ENCODE results near the gene SCGN. TPM values are rescaled to one million over a fixed set of nuclear protein-coding genes. Genes with fewer than 3 reads are reported as not detected.

Gene SCGN
- polyA plus RNA-seq, 3 donors: not detected

DNA sequence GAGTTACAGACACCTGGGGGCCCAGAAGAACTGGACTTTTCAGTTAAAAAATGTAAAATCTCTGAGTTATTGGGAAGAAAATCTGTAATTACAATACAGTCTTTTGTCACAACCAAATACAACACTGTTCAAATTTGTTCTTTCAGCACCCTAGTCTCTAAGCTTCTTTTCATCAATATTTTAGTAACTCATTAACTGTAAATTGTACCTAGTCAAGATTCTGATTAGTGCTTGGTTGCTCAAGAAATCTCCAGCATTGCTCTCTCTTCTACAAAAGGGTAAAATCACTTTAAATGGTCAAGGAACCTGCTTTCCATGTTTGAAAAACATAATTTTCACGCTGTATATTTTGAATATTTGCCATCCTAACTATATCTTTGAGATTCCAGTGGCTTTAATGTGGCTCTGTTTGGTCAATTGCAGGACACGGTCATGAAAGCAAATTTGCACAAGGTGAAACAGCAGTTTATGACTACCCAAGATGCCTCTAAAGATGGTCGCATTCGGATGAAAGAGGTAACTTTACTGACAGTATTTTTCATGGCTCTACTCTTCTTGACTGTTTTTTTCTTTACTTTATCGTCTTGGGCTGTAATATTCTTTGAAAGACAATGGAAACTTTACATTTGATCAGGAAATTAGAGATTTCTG is 9.2 kb downstream of the SCGN start:
- Histone ChIP-seq H3K4me3 (replicated peaks in 1 of 3; ENCODE audit: low read depth in 2 of 3, low read length in 3 of 3) (no peak overlapping the region), H3K9ac (ENCODE audit: insufficient read depth, low read length, poor library complexity, severe bottlenecking) (no peak overlapping the region), H3K4me1 (ENCODE audit: control insufficient read depth in 1 of 2, insufficient read depth in 2 of 2, low read length in 2 of 2) (no peaks in the 10 kb centered on the region), H3K36me3 (replicated peaks in 1 of 2; ENCODE audit: control insufficient read depth in 1 of 2, insufficient read depth in 2 of 2, low read length in 2 of 2) (no peaks in the 10 kb centered on the region), H3K4me2 (replicated peaks; ENCODE audit: extremely low read depth, low read length, poor library complexity, severe bottlenecking) (no peak overlapping the region), H3K27ac (ENCODE audit: low read depth in 1 of 2, low read length in 2 of 2) (no peak overlapping the region), H3K27me3 (ENCODE audit: control insufficient read depth in 2 of 2, insufficient read depth in 2 of 2, low read length in 2 of 2) (peaks cover 2 to 10% of the 10 kb centered on the region in 2 donors), H3K9me3 (replicated peaks in 1 of 2; ENCODE audit: control insufficient read depth in 1 of 2, insufficient read depth in 1 of 2, low read length in 2 of 2) (no peaks in the 10 kb centered on the region), H4K20me1 (ENCODE audit: insufficient read depth, low read length) (no peaks in the 10 kb centered on the region), H2AFZ (ENCODE audit: insufficient read depth, low read depth, low read length, poor library complexity, severe bottlenecking) (no peak overlapping the region), H3K79me2 (ENCODE audit: insufficient read depth, low read length) (no peaks in the 10 kb centered on the region)
- Mint-ChIP-seq H3K4me1 (no peaks in the 10 kb centered on the region), H3K36me3 (no peaks in the 10 kb centered on the region), H3K9me3 (peaks cover 0 to 2% (median 0%) of the 10 kb centered on the region in 7 donors), H3K4me3 (no peak overlapping the region), H3K27me3 (ENCODE audit: low read depth in 3 of 3) (peaks cover 4 to 13% (median 8%) of the 10 kb centered on the region in 3 donors), H3K27ac (no peak overlapping the region)
- TF ChIP-seq, protein P1, sequence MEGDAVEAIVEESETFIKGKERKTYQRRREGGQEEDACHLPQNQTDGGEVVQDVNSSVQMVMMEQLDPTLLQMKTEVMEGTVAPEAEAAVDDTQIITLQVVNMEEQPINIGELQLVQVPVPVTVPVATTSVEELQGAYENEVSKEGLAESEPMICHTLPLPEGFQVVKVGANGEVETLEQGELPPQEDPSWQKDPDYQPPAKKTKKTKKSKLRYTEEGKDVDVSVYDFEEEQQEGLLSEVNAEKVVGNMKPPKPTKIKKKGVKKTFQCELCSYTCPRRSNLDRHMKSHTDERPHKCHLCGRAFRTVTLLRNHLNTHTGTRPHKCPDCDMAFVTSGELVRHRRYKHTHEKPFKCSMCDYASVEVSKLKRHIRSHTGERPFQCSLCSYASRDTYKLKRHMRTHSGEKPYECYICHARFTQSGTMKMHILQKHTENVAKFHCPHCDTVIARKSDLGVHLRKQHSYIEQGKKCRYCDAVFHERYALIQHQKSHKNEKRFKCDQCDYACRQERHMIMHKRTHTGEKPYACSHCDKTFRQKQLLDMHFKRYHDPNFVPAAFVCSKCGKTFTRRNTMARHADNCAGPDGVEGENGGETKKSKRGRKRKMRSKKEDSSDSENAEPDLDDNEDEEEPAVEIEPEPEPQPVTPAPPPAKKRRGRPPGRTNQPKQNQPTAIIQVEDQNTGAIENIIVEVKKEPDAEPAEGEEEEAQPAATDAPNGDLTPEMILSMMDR (IDR thresholded peaks at IDR 0.05): no peak
- intact Hi-C loops (cut with micrococcal nuclease): no loop called here
- DNase-seq: no peak
- 88% methylated on average over 2 of the region's 5 CpGs for WGBS (ENCODE audit: insufficient coverage)

DNA sequence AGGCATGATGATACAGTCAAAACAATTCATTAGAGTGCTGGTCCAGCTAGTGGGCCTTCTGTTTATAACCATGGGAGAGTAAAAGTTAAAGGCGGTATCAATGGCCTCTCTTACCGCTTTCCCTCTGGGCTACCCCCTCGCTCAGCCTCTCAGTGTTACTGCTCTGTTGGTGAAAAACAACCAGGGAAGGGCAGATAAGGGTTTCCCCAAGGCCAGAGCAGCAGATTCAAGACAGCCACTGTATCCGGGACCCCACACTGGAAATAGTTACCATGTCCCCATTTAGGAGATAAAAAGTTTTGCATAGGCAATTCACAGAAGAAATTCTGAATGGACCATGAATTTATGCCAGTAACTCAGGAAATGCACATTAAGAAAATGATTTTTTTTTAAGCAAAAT is 13.4 kb downstream of the SCGN start:
- peaks cover 0 to 2% (median 0%) of the 10 kb centered on the region in 7 donors for H3K9me3 Mint-ChIP-seq
- no peak for DNase-seq
- TF ChIP-seq, protein P1 (IDR thresholded peaks at IDR 0.05): no peak
- Histone ChIP-seq H2AFZ (ENCODE audit: insufficient read depth, low read depth, low read length, poor library complexity, severe bottlenecking) (no peak overlapping the region), H3K79me2 (ENCODE audit: insufficient read depth, low read length) (no peaks in the 10 kb centered on the region), H3K4me2 (replicated peaks; ENCODE audit: extremely low read depth, low read length, poor library complexity, severe bottlenecking) (no peak overlapping the region), H3K27ac (ENCODE audit: low read depth in 1 of 2, low read length in 2 of 2) (no peak overlapping the region), H3K4me3 (replicated peaks in 1 of 3; ENCODE audit: low read depth in 2 of 3, low read length in 3 of 3) (no peak overlapping the region), H3K9me3 (replicated peaks in 1 of 2; ENCODE audit: control insufficient read depth in 1 of 2, insufficient read depth in 1 of 2, low read length in 2 of 2) (no peaks in the 10 kb centered on the region), H3K36me3 (replicated peaks in 1 of 2; ENCODE audit: control insufficient read depth in 1 of 2, insufficient read depth in 2 of 2, low read length in 2 of 2) (no peaks in the 10 kb centered on the region), H3K4me1 (ENCODE audit: control insufficient read depth in 1 of 2, insufficient read depth in 2 of 2, low read length in 2 of 2) (no peaks in the 10 kb centered on the region), H3K27me3 (ENCODE audit: control insufficient read depth in 2 of 2, insufficient read depth in 2 of 2, low read length in 2 of 2) (peaks cover 2 to 13% of the 10 kb centered on the region in 2 donors), H4K20me1 (ENCODE audit: insufficient read depth, low read length) (no peaks in the 10 kb centered on the region), H3K9ac (ENCODE audit: insufficient read depth, low read length, poor library complexity, severe bottlenecking) (no peak overlapping the region)
- no peaks in the 10 kb centered on the region for H3K36me3 Mint-ChIP-seq
- intact Hi-C loops (cut with micrococcal nuclease): no loop called here
- H3K4me1 Mint-ChIP-seq: no peaks in the 10 kb centered on the region
- H3K4me3 Mint-ChIP-seq: no peak overlapping the region
- peaks cover 7 to 11% (median 10%) of the 10 kb centered on the region in 3 donors for H3K27me3 Mint-ChIP-seq (ENCODE audit: low read depth in 3 of 3)
- WGBS (ENCODE audit: insufficient coverage): no CpG with 5 or more reads among the region's 4 CpGs
- H3K27ac Mint-ChIP-seq: peak overlapping the region in 1 of 7 donors; percentile 60

All from CD14-positive monocyte (primary cell).